Neural cell (in vitro differentiated cells): Measurements from ENCODE around the gene KPTN. TPM values are rescaled to one million over a fixed set of nuclear protein-coding genes. Genes with fewer than 3 reads are reported as not detected.
A peak's percentile ranks its signal among the peaks of the same experiment; 100 is the strongest.

Experiments
- H2AFZ ChIP-seq: fragments of 200-600, 300-800 bp; sonication (generic), shearing (Covaris generic); 2 replicates; pipeline ENCODE4 v1.6.0; 2014; ENCODE audit warnings: low read depth, mild to moderate bottlenecking, antibody characterized with exemption, low read length, moderate library complexity
- H3F3A ChIP-seq: fragments of 200-600 bp; shearing (Covaris generic); 2 replicates; pipeline ENCODE4 v1.6.1; 2016; ENCODE audit warnings: mild to moderate bottlenecking, moderate library complexity, mixed read lengths, antibody characterized with exemption, low read length; ENCODE audit not compliant: insufficient read depth, poor library complexity, severe bottlenecking
- H3K27ac ChIP-seq: fragments of 200-600, 300-800 bp; sonication (generic), shearing (Covaris generic); 2 replicates; pipeline ENCODE4 v1.5.1; 2014; ENCODE audit warnings: mild to moderate bottlenecking, low read length, moderate library complexity
- H3K27me3 ChIP-seq: fragments of 300-800, 200-600 bp; sonication (generic), shearing (Covaris generic); 2 replicates; pipeline ENCODE4 v1.6.0; 2014; ENCODE audit warnings: mild to moderate bottlenecking, low read depth, low read length, moderate library complexity; ENCODE audit not compliant: insufficient read depth
- H3K36me3 ChIP-seq: fragments of 300-800, 200-600 bp; sonication (generic), shearing (Covaris generic); 2 replicates; pipeline ENCODE4 v1.5.1; 2014; ENCODE audit warnings: mild to moderate bottlenecking, antibody characterized with exemption, low read length, moderate library complexity; ENCODE audit not compliant: insufficient read depth
- H3K4me2 ChIP-seq: fragments of 300-800, 200-600 bp; sonication (generic), shearing (Covaris generic); 2 replicates; pipeline ENCODE4 v1.6.0; 2014; ENCODE audit warnings: mild to moderate bottlenecking, low read length
- H3K4me3 ChIP-seq: fragments of 300-800, 200-600 bp; sonication (generic), shearing (Covaris generic); 2 replicates; pipeline ENCODE4 v1.5.1; 2014; ENCODE audit warnings: mild to moderate bottlenecking, low read length, moderate library complexity
- H3K79me2 ChIP-seq: fragments of 200-600 bp; shearing (Covaris generic); replicated peaks from 2 replicates; pipeline ENCODE4 v1.6.0; 2014; ENCODE audit warnings: mild to moderate bottlenecking, low read length, moderate library complexity; ENCODE audit not compliant: insufficient read depth
- H3K9ac ChIP-seq: fragments of 300-800, 200-600 bp; sonication (generic), shearing (Covaris generic); 2 replicates; pipeline ENCODE4 v1.6.1; 2016; ENCODE audit warnings: mild to moderate bottlenecking, low read length, mixed read lengths
- H3K9me2 ChIP-seq: fragments of 200-600 bp; shearing (Covaris generic); 2 replicates; pipeline ENCODE4 v1.6.1; 2016; ENCODE audit warnings: mild to moderate bottlenecking, low read length, mixed read lengths; ENCODE audit not compliant: insufficient read depth
- H3K9me3 ChIP-seq: fragments of 200-600, 300-800 bp; sonication (generic), shearing (Covaris generic); 2 replicates; pipeline ENCODE4 v1.6.1; 2016; ENCODE audit warnings: mild to moderate bottlenecking, mixed run types, low read length, moderate library complexity, mixed read lengths
- H4K20me1 ChIP-seq: fragments of 200-600 bp; shearing (Covaris generic); 2 replicates; pipeline ENCODE4 v1.6.1; 2016; ENCODE audit warnings: mild to moderate bottlenecking, mixed run types; ENCODE audit not compliant: insufficient read depth
- CTCF ChIP-seq: fragments of 450-650 bp; IDR thresholded peaks from 2 replicates; pipeline ENCODE4 v1.5.1; 2014; ENCODE audit warnings: antibody characterized with exemption, mild to moderate bottlenecking, moderate library complexity; ENCODE audit not compliant: poor library complexity, severe bottlenecking
- EP300 ChIP-seq: fragments of 450-650 bp; conservative IDR thresholded peaks from 2 replicates; pipeline ENCODE4 v1.6.1; 2014; ENCODE audit warnings: antibody characterized with exemption, mild to moderate bottlenecking, moderate library complexity; ENCODE audit not compliant: poor library complexity, severe bottlenecking
- EZH2 ChIP-seq: fragments of 200-600, 300-800 bp; shearing (Covaris generic), sonication (generic); IDR thresholded peaks from 2 replicates; pipeline ENCODE4 v1.6.1; 2014; ENCODE audit warnings: antibody characterized with exemption, low read length, borderline replicate concordance, mild to moderate bottlenecking; ENCODE audit not compliant: insufficient read depth, poor library complexity, severe bottlenecking
- MXI1 ChIP-seq: fragments of 450-650 bp; conservative IDR thresholded peaks from 2 replicates; pipeline ENCODE4 v1.6.1; 2014; ENCODE audit warnings: antibody characterized with exemption, mild to moderate bottlenecking; ENCODE audit not compliant: poor library complexity, severe bottlenecking
- RAD21 ChIP-seq: fragments of 450-650 bp; conservative IDR thresholded peaks from 2 replicates; pipeline ENCODE4 v1.6.1; 2014; ENCODE audit warnings: antibody characterized with exemption, mild to moderate bottlenecking, moderate library complexity
- REST ChIP-seq: IDR thresholded peaks from 2 replicates; pipeline ENCODE4 v1.6.1; 2012; ENCODE audit warnings: borderline replicate concordance
- SMC3 ChIP-seq: fragments of 450-650 bp; conservative IDR thresholded peaks from 2 replicates; pipeline ENCODE4 v1.6.1; 2014; ENCODE audit warnings: antibody characterized with exemption, mild to moderate bottlenecking, moderate library complexity; ENCODE audit not compliant: poor library complexity
- TAF1 ChIP-seq: IDR thresholded peaks from 2 replicates; pipeline ENCODE4 v1.6.1; 2012; ENCODE audit warnings: low read depth
- polyA plus RNA-seq: library from polyadenylated mRNA; depleted of rRNA; stranded (reverse); fragments of >200 nt; gene quantifications from 2 replicates; pipeline ENCODE4 v1.2.3, GENCODE V29; 2014

KPTN gene
- polyA plus RNA-seq, 1 donor from 2014 or later, result 23.8 TPM

- Histone ChIP-seq H3K9me3 (no peaks in the 10 kb centered on the region), H3K9ac (peak overlapping the region; percentile 42), H3K79me2 (no peaks in the 10 kb centered on the region), H3K4me2 (peak overlapping the region; percentile 49), H3F3A (no peaks in the 10 kb centered on the region), H4K20me1 (no peaks in the 10 kb centered on the region), H3K36me3 (no peaks in the 10 kb centered on the region), H3K4me3 (peak overlapping the region; percentile 54), H3K27me3 (no peaks in the 10 kb centered on the region), H2AFZ (no peak overlapping the region), H3K27ac (peak overlapping the region; percentile 70), H3K9me2 (no peaks in the 10 kb centered on the region)
- TF ChIP-seq CTCF, result no peak
- no peak for TF ChIP-seq EZH2
- no peak for TF ChIP-seq TAF1
- no peak for TF ChIP-seq SMC3
- no peak for TF ChIP-seq MXI1
- no peak for TF ChIP-seq REST
- no peak for TF ChIP-seq EP300
- TF ChIP-seq RAD21, result no peak
Measured at GRCh38 chr19:47464675-47465419, 19.2 kb downstream of the KPTN start.

- Histone ChIP-seq H3K27ac (no peak overlapping the region), H3F3A (no peaks in the 10 kb centered on the region), H3K9me3 (no peaks in the 10 kb centered on the region), H3K36me3 (no peaks in the 10 kb centered on the region), H4K20me1 (no peaks in the 10 kb centered on the region), H3K9me2 (no peaks in the 10 kb centered on the region), H3K4me2 (no peak overlapping the region), H2AFZ (no peak overlapping the region), H3K79me2 (no peaks in the 10 kb centered on the region), H3K9ac (no peak overlapping the region), H3K27me3 (peaks cover 4% of the 10 kb centered on the region), H3K4me3 (no peak overlapping the region)
- TF ChIP-seq EZH2, result no peak
- TF ChIP-seq MXI1, result no peak
Measured at GRCh38 chr19:47461876-47462275, 22.1 kb downstream of the KPTN start.
